Ovary (tissue), 9 donors: ENCODE results near the gene PYCR2. TPM values are rescaled to one million over a fixed set of nuclear protein-coding genes. Genes with fewer than 3 reads are reported as not detected.
"Not testable (repeated sequence)": the region's sequence is repeated elsewhere in the genome, so short reads cannot be mapped to it uniquely, and the experiment has no call there.

Experiments used
- DNase-seq, 5 donors: peaks; one replicate each; pipeline ENCODE4 v3.0.0-alpha.2; 2019 to 2020
- H3K27ac ChIP-seq, 2 donors: fragments of 200-600 bp; one replicate each; pipeline versions ENCODE4 v1.5.1 to v1.8.0; 2019 to 2022
- H3K27me3 ChIP-seq: fragments of 200-600 bp; one replicate; pipeline ENCODE4 v1.8.0; 2022
- H3K36me3 ChIP-seq: fragments of 200-600 bp; sonication (generic); one replicate; pipeline ENCODE4 v1.5.1; 2019
- H3K4me1 ChIP-seq: one replicate; pipeline ENCODE4 v1.8.1; 2013; ENCODE audit warnings: mild to moderate bottlenecking, moderate library complexity; ENCODE audit not compliant: insufficient read depth
- H3K4me3 ChIP-seq: fragments of 200-600 bp; sonication (generic); one replicate; pipeline ENCODE4 v1.5.1; 2017
- H3K9me3 ChIP-seq, 2 donors: fragments of 200-600 bp in 1 of 2; sonication (generic) in 1 of 2; one replicate each; pipeline versions ENCODE4 v1.5.1 to v1.8.1; 2013 to 2019; ENCODE audit warnings: mild to moderate bottlenecking in 1 of 2, moderate library complexity in 1 of 2
- CTCF ChIP-seq, 3 donors: fragments of 450-650 bp in 2 of 3; fragments of 200-600 bp in 1 of 3; IDR thresholded peaks; one replicate each; pipeline versions ENCODE4 v1.5.1 to v1.8.0; 2016 to 2022; ENCODE audit warnings: antibody characterized with exemption in 3 of 3, mild to moderate bottlenecking in 1 of 3
- EP300 ChIP-seq: sonication (generic); formaldehyde crosslinking; IDR thresholded peaks from one replicate; pipeline ENCODE4 v1.6.1; 2017; ENCODE audit warnings: antibody characterized with exemption
- POLR2A ChIP-seq: fragments of 450-650 bp; IDR thresholded peaks from one replicate; pipeline ENCODE4 v1.6.1; 2017; ENCODE audit warnings: antibody characterized with exemption, mild to moderate bottlenecking, moderate library complexity
- WGBS, 3 donors: extraction: QIAGEN DNeasy Blood & Tissue Kit in 1 of 3; methylation state at CpG; one replicate each; pipeline versions ENCODE4 v1.1.5 to v1.1.7; 2013 to 2017; 5-methylcytosine and 5-hydroxymethylcytosine counted together
- intact Hi-C, 4 donors: fragments of 100-400 bp; cut with DNase I; formaldehyde crosslinking; loops; one replicate each; pipeline versions ENCODE4 v1.11.0 to v1.15.1; 2022 to 2023
- polyA plus RNA-seq, 2 donors: library from polyadenylated mRNA; stranded (reverse); fragments of 200-250 nt in 1 of 2; fragments of 350-450 nt in 1 of 2; fragmentation: Illumina TruSeq in 1 of 2; extraction: RNeasy Lipid Tissue Mini Kit (QIAGEN cat#74804) in 1 of 2; gene quantifications; one replicate each; pipeline ENCODE4 v1.2.3, GENCODE V29; 2013 to 2014
- total RNA-seq, 7 donors: library from RNA; depleted of rRNA in 2 of 7; stranded (reverse); fragments of >200 nt in 2 of 7; fragmentation: NEBNext Ultra II Directional in 3 of 7; extraction: Animal tissue kit (Norgen Biotek cat#: 25700) in 3 of 7; gene quantifications; one replicate each; pipeline versions ENCODE4 v1.1.0 to v1.2.4, GENCODE V29; 2016 to 2023
- donor health status: DM: no; HTN: no; CAD: no; lungs with moderate emphysema.
- donor health status: DM: no; HTN: no; CAD: no.
- donor health status: Bipolar disorder and iron deficiency.
- donor health status: DM: yes; HTN: yes; CAD: no.
- donor health status: DM: no; HTN: no; CAD: no.
- donor health status: DM: yes; HTN: yes; CAD: no.

PYCR2 gene
- total and polyA plus RNA-seq, 9 donors: 35.8 to 93.3 (median 58.7) TPM

- no peaks in the 10 kb centered on the region for H3K9me3 ChIP-seq
- no peak overlapping the region for H3K27ac ChIP-seq
- DNase-seq: no peak
- H3K4me1 ChIP-seq: peaks cover 16% of the 10 kb centered on the region
- H3K27me3 ChIP-seq: no peaks in the 10 kb centered on the region
- TF ChIP-seq EP300 (no peak), CTCF (IDR thresholded peaks at IDR 0.05) (no peak), POLR2A (no peak)
- intact Hi-C loops: no loop called here
- WGBS, 3 donors: 88 to 94% (median 93%) methylated on average over 21 of the region's 21 CpGs
- no peaks in the 10 kb centered on the region for H3K36me3 ChIP-seq
- no peak overlapping the region for H3K4me3 ChIP-seq
Observed at GRCh38 chr1:225937048-225937968, 13.3 kb upstream of the PYCR2 start.

DNA sequence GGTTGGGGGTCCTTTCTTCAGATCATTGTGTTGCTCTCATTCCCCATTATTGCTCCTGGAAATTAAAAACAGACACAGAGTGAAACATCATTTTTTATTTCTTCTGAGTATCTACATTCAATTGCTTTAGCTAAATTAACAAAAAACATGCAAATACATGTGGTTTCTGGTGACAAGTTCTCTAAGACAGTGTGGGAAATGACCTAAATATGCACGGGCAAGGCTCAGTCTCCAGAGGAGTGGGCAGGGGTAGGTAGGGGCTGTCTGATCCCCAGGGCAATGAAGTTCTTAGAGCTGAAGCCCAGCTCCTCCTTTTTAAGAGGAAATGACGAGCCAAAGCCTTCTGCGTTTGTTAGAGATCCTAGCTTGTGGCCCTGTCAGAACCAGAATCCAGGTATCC is 12.5 kb upstream of the PYCR2 start:
- no peak overlapping the region for H3K4me3 ChIP-seq
- no peaks in the 10 kb centered on the region for H3K27me3 ChIP-seq
- no peak for DNase-seq
- no peak overlapping the region for H3K27ac ChIP-seq
- H3K36me3 ChIP-seq: no peaks in the 10 kb centered on the region
- H3K9me3 ChIP-seq: no peaks in the 10 kb centered on the region
- WGBS, 3 donors: 84 to 87% (median 84%) methylated on average over 3 of the region's 3 CpGs
- no peak for TF ChIP-seq CTCF (IDR thresholded peaks at IDR 0.05)
- no peak for TF ChIP-seq POLR2A
- TF ChIP-seq EP300: no peak
- peaks cover 13% of the 10 kb centered on the region for H3K4me1 ChIP-seq
- intact Hi-C loops: no loop called here

DNA sequence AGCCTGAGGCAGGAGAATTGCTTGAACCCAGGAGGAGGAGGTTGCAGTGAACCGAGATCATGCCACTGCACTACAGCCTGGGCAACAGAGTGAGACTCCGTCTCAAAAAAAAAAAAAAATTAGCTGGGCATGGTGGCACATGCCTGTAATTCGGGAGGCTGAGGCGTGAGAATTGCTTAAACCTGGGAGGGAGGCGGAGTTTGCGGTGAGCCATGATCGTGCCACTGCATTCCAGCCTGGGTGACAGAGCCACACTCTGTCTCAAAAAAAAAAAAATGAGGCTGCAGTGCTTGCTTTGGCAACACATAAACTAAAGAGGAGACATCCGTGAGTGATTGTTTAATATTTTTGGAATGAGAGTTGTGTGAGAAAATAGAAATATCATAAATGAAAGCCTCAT is 12.0 kb upstream of the PYCR2 start:
- DNase-seq, H3K36me3 ChIP-seq, H3K27ac ChIP-seq, H3K4me3 ChIP-seq, H3K9me3 ChIP-seq, H3K27me3 ChIP-seq, intact Hi-C loops: not testable (repeated sequence)
- H3K4me1 ChIP-seq: peaks cover 10% of the 10 kb centered on the region
- 88 to 89% (median 88%) methylated on average over 8 of the region's 8 CpGs for WGBS, 3 donors

DNA sequence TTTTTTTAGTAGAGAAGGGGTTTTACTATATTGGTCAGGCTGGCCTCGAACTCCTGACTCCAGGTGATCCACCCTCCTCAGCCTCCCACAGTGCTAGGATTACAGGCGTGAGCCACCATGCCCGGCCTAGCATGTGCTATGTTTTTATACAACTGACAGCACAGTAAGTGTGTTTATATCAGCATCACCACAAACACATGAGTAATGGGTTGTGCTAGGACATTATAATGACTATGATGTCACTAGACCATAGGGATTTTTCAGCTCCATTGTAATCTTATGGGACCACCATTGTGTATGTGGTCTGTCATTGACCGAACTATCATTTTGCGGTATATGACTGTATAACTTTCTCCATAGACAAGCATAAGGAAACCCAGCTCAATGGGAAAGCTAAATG is 10.7 kb upstream of the PYCR2 start:
- no peak for TF ChIP-seq EP300
- TF ChIP-seq CTCF (IDR thresholded peaks at IDR 0.05): no peak
- TF ChIP-seq POLR2A: no peak
- intact Hi-C loops: no loop called here
- 94 to 97% (median 95%) methylated on average over 5 of the region's 5 CpGs for WGBS, 3 donors
- H3K36me3 ChIP-seq: no peaks in the 10 kb centered on the region
- no peaks in the 10 kb centered on the region for H3K4me1 ChIP-seq
- no peaks in the 10 kb centered on the region for H3K27me3 ChIP-seq
- no peaks in the 10 kb centered on the region for H3K9me3 ChIP-seq
- no peak overlapping the region for H3K4me3 ChIP-seq
- no peak for DNase-seq
- H3K27ac ChIP-seq: no peak overlapping the region

DNA sequence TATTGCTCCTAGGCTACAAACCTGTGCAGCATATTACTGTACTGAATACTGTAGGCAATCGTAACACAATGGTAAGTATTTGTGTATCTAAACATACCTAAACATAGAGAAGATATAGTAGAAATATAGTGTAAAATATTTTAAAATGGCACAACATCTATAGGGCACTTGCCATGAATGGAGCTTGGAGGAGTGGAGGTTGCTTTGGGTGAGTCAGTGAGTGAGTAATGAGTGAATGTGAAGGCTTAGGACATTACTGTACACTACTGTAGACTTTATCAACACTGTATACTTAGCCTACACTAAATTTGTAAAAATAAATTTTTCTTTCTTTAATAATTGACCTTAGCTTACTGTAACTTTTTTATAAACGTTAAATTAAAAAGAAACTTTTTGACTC is 9.0 kb upstream of the PYCR2 start:
- no peak overlapping the region for H3K4me3 ChIP-seq
- H3K9me3 ChIP-seq: no peaks in the 10 kb centered on the region
- no peaks in the 10 kb centered on the region for H3K27me3 ChIP-seq
- WGBS, 3 donors: 73 to 78% (median 74%) methylated on average over 2 of the region's 2 CpGs
- no peak for DNase-seq
- no peaks in the 10 kb centered on the region for H3K36me3 ChIP-seq
- intact Hi-C loops: no loop called here
- no peaks in the 10 kb centered on the region for H3K4me1 ChIP-seq
- no peak overlapping the region for H3K27ac ChIP-seq
- TF ChIP-seq EP300 (no peak), CTCF (IDR thresholded peaks at IDR 0.05) (no peak), POLR2A (no peak)
